DMS 273 treated with DMSO at 0.1 percent for 48 hours (cell line): ENCODE results near the gene CCL17.
"Not testable (repeated sequence)": the region's sequence is repeated elsewhere in the genome, so short reads cannot be mapped to it uniquely, and the experiment has no call there.

Experiments
- DNase-seq: peaks from one replicate; lab custom pipeline; 2025; lab: John Stamatoyannopoulos, UW

CCL17 gene

DNA sequence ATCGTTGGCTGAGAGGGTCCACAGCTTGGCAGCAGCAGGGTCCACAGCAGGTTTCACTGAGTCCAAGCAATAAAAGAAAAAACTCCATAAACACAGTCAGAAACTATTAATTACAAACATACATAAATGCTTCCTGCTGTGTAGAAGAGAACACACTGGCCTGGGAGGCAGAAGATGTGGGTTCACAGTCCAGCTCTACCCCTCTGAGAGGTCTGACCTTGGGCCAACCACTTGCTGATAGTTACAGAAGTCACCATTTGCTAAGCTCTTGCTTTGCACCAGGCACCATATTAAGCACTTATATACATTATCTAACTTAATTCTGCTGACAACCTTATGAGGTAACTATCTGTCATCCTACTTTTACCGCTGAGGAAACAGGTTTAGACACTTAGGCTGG lies 27.9 kb downstream of the CCL17 start:
- DNase-seq: no peak

GRCh38 chr16:57432989-57433388 lies 28.4 kb downstream of the CCL17 start:
- no peak for DNase-seq

- DNase-seq: no peak
These were observed 29.4 kb downstream of the CCL17 start for GRCh38 chr16:57434003-57434402.

- no peak for DNase-seq
These were observed 31.3 kb downstream of the CCL17 start for GRCh38 chr16:57435838-57436237.

DNA sequence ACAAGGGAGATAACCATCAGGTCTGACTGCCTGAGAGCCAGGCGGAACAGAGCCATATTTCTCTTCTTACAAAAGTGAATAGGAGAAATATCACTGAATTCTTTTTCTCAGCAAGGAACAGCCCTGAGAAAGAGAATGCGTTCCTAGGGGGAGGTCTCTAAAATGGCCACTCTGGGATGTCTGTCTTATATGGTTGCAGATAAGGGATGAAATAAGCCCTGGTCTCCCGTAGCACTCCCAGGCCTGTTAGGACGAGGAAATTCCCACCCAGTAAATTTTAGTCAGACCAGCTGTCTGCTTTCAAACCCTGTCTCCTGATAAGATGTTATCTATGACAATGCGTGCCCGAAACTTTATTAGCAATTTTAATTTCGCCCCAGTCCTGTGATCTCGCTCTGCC lies 35.4 kb downstream of the CCL17 start:
- not testable (repeated sequence) for DNase-seq

- DNase-seq: not testable (repeated sequence)
These were observed 36.0 kb downstream of the CCL17 start for GRCh38 chr16:57440551-57440950.

DNA sequence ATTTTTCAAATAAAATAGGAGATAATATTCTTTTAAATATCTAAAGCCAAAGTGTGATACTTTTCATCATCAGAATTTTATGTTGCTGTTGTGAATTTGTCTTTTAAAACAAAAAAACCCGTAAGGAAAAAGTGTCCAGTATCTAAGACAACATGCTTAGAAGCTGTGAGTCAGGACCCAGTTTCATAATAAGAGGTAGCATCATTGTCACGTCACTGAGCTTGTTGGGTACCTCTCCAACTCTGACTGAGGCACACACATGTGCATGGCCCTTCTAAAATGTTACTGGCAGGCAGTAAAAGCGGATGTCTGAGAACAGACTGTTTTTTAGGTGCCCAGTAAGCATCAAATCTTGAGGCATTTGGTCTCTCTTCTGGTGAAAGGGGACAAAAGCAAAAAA lies 40.1 kb downstream of the CCL17 start:
- no peak for DNase-seq

DNA sequence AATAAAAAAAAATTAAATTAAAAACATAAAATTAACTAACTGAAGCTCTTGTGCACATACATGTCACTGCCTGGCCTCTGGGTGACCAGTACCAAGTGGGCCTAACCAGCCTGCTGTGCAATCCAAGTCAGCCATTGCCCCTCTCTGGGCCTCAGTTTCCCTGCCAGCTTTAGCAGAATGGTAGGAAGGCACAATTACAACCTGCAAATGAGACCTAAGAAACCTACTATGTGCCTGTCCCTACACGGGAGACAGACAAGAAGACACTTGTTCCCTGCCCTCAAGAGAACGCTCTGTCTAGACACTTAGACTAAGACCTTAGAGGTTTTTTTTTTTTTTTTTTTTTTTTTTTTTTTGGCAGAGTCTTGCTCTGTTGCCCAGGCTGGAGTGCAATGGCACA lies 40.9 kb downstream of the CCL17 start:
- no peak for DNase-seq

DNA sequence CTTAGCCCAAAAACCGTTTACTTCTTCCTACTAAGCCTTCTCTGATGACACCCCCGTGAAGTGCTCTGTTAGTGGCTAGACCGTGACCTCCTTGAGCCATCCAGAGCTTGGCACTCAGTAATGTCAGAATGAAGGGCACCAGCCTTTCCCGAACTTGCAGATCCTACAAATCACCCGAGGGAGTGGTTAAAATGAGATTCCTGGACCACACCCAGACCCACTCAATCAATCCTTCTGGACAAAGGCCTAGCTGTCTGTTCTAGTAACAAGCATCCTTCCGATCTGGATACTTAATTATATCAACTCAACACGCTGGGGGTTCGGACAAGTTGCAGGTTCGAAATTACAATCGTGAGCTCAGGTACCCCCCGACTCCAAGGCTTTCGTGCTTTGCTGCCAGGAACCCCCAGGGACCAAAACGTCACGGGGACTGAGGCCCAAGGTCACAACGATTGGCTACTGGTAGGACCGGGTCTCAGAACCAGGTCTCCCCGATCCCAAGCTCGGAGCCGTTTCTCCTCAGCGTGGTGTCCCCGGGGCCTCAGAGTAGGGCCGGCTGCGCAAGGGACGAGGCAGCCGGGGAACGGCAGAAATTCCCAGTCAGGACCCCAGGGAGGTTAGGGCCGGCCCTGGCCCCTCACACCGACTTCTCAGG lies 42.1 kb downstream of the CCL17 start:
- no peak for DNase-seq

DNA sequence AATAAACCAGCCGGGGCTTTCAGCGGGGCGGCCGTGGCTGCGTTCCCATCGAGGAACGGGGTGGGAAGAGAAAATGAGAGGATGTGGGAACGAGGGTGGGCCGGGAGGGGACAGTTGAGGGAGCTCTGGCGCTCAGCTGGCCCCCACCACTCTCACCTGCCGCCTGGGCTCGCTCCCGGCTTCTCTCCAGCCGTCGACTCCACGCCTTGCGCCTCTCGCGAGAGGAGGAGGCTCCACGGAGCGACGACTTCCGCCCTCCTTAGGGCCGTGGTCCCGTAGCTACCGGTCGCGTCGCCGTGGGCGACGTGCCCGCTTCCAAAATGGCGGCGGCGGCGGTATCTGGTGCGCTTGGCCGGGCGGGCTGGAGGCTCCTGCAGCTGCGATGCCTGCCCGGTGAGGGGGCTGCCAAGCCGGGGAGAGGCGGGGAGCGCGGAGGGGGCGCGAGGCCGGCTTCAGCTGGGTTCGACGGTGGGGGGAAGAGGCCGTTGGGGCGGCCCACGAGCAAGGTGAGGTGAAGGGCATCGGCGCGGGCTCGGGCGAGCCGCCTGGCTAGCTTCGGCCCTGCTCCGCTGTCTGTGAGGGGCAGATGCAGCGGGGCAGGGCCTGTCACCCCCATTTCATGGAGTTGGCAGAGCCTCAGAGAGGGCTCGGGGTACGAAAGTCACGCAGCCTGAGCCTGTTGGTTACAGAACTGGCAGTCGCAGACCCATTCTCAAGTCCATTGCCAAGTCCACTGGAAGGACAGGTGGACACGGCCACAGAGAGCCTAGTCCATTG lies 42.8 kb downstream of the CCL17 start, which contains the start of the genes CIAPIN1 and COQ9:
CIAPIN1 (minus strand) TSS at position 200 of the 777 bp plus-strand sequence. CDS start 6,457 bp downstream, outside the sequence.
COQ9 (plus strand) TSS at position 294 of the 777 bp plus-strand sequence; CDS start at position 321, 27 bp downstream.
- peak; percentile 73 for DNase-seq

DNA sequence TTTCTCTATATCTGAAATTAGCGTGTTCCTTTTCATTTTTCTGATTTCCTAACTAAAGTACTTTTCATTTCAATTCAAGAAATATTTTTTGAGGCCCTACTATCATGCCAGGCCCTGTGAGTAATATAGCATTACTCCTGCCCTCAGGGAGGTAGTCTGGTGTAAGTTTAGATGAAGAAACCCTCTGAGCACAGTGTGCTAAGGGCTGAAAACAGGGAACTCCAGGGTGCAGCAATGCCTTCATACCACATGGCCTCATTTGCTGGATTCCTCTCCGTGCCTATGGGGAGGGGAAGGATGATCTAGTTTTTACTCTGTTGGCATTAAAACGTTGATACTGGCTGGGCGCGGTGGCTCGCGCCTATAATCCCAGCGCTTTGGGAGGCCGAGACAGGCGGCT lies 47.5 kb downstream of the CCL17 start:
- no peak for DNase-seq

DNA sequence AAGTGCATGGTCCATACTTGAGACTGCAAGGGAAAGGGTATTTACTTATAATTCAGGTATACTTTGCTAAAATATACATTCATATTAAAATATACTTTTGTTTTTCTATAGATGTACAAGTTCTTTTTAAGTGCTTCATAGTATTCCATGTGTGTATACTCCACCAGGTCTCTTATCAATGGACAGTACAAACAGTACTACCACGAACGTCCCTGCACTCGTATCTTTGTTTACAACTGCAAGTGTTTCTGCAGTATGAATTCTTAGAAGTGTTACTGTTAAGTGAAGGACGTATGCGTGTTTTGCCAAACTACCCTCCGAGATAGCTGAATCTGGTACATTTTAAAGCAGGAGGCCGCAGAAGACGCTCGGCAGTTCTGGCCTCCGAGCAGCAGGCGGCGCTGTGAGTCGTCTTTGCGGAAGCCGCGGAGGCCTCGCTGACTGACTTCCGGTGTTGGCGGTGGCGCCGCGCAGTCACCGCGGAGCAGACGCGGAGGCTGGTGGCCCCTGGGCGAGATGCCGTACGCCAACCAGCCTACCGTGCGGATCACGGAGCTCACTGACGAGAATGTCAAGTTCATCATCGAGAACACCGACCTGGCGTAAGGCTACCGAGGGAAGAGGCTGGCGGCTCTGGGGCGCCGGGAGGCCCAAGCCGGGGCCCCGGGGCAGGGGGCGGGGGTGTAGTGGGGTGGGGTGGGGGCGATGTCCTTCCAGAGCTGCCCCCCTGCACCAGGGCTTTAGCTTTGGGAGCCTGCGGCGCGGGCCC lies 57.8 kb downstream of the CCL17 start, which contains the start of gene POLR2C:
POLR2C (plus strand) TSS at position 471 of the 769 bp plus-strand sequence; CDS start at position 517, 46 bp downstream.
- peak; percentile 42 for DNase-seq

GRCh38 chr16:57462978-57463362 lies 58.4 kb downstream of the CCL17 start:
- no peak for DNase-seq

DNA sequence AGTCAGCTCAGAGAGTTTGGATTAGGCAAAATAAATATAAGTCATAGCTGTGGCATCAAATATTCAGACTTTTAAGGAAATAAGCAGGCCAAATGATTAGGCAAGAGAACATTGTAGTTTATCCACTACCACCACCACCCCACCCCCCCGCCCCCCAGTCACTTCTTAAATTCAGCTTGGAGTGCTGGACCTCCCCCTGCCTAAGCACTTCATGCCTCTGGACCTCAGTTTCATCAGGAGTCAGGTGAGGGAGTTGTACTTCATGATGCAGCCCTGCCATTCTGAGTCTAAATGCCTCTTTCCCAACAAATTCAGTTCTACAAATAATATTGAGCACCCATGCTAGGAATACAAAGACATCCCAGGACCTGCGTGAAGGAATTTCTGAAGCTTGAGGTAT lies 60.0 kb downstream of the CCL17 start:
- DNase-seq: no peak
